Stimulated activated naive B cell treated with anti-CD40 and anti-IgM and Interleukin-4, amounts not matched to agents 10 μg/mL and 1 μg/mL and 100 μg/mL, for 72 hours (primary cell): ENCODE data around the gene REPIN1.
A peak's percentile ranks its signal among the peaks of the same experiment; 100 is the strongest.

Experiments used
- ATAC-seq, 2 donors: fragments of 150-1000 bp; cut with Tn5 transposase; replicated peaks; 2 replicates each; pipeline ENCODE4 v1.10.0; 2021; ENCODE audit warnings: moderate library complexity in 1 of 2
- DNase-seq: peaks from one replicate; pipeline ENCODE4 v3.0.0; 2021
- H3K27ac Mint-ChIP-seq: one replicate; pipeline ENCODE4 v1.8.0; 2022; ENCODE audit warnings: mild to moderate bottlenecking, mixed read lengths
- H3K27me3 Mint-ChIP-seq, 2 donors: one replicate each; pipeline ENCODE4 v1.8.0; 2022; ENCODE audit warnings: mixed read lengths in 2 of 2
- H3K36me3 Mint-ChIP-seq, 2 donors: one replicate each; pipeline ENCODE4 v1.8.0; 2022; ENCODE audit warnings: mixed read lengths in 2 of 2, mild to moderate bottlenecking in 1 of 2
- H3K4me1 Mint-ChIP-seq, 2 donors: one replicate each; pipeline ENCODE4 v1.8.0; 2022; ENCODE audit warnings: mixed read lengths in 2 of 2, mild to moderate bottlenecking in 1 of 2
- H3K4me3 Mint-ChIP-seq, 2 donors: one replicate each; pipeline ENCODE4 v1.8.0; 2022; ENCODE audit warnings: mild to moderate bottlenecking in 2 of 2, mixed read lengths in 2 of 2, moderate library complexity in 1 of 2
- H3K9me3 Mint-ChIP-seq, 2 donors: one replicate each; pipeline ENCODE4 v1.8.0; 2022; ENCODE audit warnings: mixed read lengths in 2 of 2, mild to moderate bottlenecking in 1 of 2

REPIN1 gene

DNA sequence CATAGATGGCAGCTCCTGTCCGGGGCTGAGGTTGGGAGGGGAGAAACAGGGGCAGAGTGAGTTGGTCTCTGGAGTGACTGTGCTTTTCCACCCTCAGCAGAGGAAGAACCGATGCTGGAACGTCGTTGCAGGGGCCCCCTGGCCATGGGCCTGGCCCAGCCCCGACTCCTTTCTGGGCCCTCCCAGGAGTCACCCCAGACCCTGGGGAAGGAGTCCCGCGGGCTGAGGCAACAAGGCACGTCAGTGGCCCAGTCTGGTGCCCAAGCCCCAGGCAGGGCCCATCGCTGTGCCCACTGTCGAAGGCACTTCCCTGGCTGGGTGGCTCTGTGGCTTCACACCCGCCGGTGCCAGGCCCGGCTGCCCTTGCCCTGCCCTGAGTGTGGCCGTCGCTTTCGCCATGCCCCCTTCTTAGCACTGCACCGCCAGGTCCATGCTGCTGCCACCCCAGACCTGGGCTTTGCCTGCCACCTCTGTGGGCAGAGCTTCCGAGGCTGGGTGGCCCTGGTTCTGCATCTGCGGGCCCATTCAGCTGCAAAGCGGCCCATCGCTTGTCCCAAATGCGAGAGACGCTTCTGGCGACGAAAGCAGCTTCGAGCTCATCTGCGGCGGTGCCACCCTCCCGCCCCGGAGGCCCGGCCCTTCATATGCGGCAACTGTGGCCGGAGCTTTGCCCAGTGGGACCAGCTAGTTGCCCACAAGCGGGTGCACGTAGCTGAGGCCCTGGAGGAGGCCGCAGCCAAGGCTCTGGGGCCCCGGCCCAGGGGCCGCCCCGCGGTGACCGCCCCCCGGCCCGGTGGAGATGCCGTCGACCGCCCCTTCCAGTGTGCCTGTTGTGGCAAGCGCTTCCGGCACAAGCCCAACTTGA, 2.7 kb downstream of the REPIN1 start:
- Mint-ChIP-seq H3K27me3 (no peaks in the 10 kb centered on the region), H3K27ac (peak overlapping the region; percentile 81), H3K4me1 (peaks cover 47 to 76% of the 10 kb centered on the region in 2 donors), H3K4me3 (peak overlapping the region in 1 of 2 donors; percentile 96), H3K36me3 (peaks cover 53 to 60% of the 10 kb centered on the region in 2 donors), H3K9me3 (no peaks in the 10 kb centered on the region)
- ATAC-seq (no peak), DNase-seq (no peak)

DNA sequence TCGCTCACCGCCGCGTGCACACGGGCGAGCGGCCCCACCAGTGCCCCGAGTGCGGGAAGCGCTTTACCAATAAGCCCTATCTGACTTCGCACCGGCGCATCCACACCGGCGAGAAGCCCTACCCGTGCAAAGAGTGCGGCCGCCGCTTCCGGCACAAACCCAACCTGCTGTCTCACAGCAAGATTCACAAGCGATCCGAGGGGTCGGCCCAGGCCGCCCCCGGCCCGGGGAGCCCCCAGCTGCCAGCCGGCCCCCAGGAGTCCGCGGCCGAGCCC, 3.3 kb downstream of the REPIN1 start:
- peaks cover 50 to 76% of the 10 kb centered on the region in 2 donors for H3K4me1 Mint-ChIP-seq
- no peak overlapping the region for H3K27ac Mint-ChIP-seq
- peaks cover 53 to 61% of the 10 kb centered on the region in 2 donors for H3K36me3 Mint-ChIP-seq

DNA sequence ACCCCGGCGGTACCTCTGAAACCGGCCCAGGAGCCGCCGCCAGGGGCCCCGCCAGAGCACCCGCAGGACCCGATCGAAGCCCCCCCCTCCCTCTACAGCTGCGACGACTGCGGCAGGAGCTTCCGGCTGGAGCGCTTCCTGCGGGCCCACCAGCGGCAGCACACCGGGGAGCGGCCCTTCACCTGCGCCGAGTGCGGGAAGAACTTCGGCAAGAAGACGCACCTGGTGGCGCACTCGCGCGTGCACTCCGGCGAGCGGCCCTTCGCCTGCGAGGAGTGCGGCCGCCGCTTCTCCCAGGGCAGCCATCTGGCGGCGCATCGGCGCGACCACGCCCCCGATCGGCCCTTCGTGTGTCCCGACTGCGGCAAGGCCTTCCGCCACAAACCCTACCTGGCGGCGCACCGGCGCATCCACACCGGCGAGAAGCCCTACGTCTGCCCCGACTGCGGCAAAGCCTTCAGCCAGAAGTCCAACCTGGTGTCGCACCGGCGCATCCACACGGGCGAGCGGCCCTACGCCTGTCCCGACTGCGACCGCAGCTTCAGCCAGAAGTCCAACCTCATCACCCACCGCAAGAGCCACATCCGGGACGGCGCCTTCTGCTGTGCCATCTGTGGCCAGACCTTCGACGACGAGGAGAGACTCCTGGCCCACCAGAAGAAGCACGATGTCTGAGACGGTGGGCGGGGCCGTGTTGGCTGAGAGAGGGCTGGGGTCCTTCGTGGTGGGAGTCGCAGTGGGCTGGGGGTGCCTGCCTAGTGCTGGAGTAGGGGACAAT, 3.8 kb downstream of the REPIN1 start:
- peak overlapping the region in 1 of 2 donors; percentile 85 for H3K4me3 Mint-ChIP-seq
- DNase-seq, result no peak
- no peaks in the 10 kb centered on the region for H3K9me3 Mint-ChIP-seq
- peaks cover 53 to 61% of the 10 kb centered on the region in 2 donors for H3K36me3 Mint-ChIP-seq
- peaks cover 51 to 76% of the 10 kb centered on the region in 2 donors for H3K4me1 Mint-ChIP-seq
- ATAC-seq, result no peak
- no peaks in the 10 kb centered on the region for H3K27me3 Mint-ChIP-seq
- peak overlapping the region; percentile 70 for H3K27ac Mint-ChIP-seq

More for the DNA sequence above, 3.3 kb downstream of the REPIN1 start:
- no peak for ATAC-seq
- Mint-ChIP-seq H3K27me3 (no peaks in the 10 kb centered on the region), H3K9me3 (no peaks in the 10 kb centered on the region), H3K4me3 (no peak overlapping the region)
- DNase-seq, result no peak

DNA sequence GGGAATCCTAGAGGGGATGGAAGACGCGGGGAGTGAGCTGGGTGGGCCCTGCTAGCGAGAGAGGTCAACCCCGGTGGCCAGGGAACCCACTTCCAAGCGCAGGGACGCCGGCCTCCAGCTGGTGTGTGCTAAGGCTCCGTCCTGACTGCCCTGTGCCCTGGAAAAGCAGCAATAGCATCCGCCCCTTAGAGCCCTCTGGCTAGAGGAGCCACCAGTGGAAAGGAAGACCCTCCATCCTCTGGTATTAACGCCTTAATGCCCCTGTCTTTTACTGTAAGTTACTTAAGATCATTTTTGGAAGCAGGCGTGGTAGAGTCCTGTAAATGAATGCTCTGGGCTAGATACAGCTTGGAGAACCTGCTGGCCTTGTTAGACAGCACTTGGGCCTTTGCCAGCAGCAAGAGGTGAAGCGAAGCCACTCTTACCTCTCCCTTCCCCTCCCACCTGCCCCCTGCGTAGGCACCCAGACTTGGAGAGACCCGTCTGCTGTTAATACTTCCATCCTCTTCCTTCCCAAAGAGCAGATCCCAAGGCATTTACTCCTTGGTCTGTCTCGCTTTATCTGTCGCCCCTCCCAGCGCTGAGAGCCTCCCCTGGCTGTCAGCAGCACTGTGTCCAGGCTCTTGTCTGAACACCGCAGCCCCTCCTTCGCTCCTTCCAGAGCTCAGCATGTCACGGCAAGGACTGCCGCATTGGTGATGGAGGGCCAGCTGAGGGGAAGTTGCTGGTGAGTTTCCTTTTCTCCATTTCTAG, 4.6 kb downstream of the REPIN1 start:
- DNase-seq (no peak), ATAC-seq (no peak)
- Mint-ChIP-seq H3K4me1 (peaks cover 57 to 76% of the 10 kb centered on the region in 2 donors), H3K36me3 (peaks cover 53 to 61% of the 10 kb centered on the region in 2 donors), H3K9me3 (no peaks in the 10 kb centered on the region), H3K27me3 (no peaks in the 10 kb centered on the region), H3K4me3 (peak overlapping the region; percentile 69 to 85), H3K27ac (peak overlapping the region; percentile 88)

DNA sequence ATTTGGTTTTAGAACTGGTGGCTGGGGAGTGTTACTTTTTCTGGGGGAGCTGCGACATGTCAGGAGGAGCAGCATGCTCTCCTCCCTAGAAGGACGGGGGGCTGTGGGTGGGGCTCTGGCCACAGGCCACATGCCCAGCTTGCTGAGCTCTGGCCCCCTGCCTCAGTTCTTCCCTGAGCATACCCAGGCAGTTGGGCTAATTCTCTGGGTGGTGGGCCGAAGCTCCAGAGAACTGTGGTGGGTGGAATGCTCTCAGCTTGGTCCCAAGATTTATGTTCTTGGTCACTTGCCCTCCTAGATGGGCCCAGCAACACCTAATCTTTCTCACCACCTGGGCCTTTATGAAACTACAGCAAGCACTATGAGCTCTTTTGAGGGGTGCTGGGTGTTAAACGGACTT, 5.4 kb downstream of the REPIN1 start:
- H3K27ac Mint-ChIP-seq, result peak overlapping the region; percentile 88
- no peaks in the 10 kb centered on the region for H3K27me3 Mint-ChIP-seq
- H3K4me3 Mint-ChIP-seq, result peak overlapping the region; percentile 30 to 85
- DNase-seq (no peak), ATAC-seq (no peak)
- H3K4me1 Mint-ChIP-seq, result peaks cover 58 to 78% of the 10 kb centered on the region in 2 donors
- no peaks in the 10 kb centered on the region for H3K9me3 Mint-ChIP-seq
- peaks cover 51 to 59% of the 10 kb centered on the region in 2 donors for H3K36me3 Mint-ChIP-seq

DNA sequence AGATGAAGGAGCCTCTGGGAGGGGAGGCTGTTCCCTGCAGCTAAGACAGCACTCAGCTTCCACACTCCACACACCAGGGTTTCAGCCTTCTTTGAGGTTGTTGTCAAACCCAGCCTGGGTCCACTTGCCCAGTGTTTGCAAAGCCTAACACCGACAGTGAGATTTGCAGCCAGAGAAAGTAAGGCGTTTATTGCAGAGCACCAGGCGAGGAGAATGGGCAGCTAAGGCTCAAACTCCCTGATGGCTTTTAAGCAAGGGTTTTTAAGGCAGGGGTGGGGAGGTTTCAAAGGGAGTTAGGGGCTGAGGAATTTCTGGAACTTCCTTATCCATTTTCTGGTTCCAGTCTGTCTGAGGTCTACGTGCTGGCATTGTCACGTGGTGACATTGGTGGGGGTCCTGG, 5.8 kb downstream of the REPIN1 start:
- H3K4me1 Mint-ChIP-seq, result peaks cover 58 to 79% of the 10 kb centered on the region in 2 donors

DNA sequence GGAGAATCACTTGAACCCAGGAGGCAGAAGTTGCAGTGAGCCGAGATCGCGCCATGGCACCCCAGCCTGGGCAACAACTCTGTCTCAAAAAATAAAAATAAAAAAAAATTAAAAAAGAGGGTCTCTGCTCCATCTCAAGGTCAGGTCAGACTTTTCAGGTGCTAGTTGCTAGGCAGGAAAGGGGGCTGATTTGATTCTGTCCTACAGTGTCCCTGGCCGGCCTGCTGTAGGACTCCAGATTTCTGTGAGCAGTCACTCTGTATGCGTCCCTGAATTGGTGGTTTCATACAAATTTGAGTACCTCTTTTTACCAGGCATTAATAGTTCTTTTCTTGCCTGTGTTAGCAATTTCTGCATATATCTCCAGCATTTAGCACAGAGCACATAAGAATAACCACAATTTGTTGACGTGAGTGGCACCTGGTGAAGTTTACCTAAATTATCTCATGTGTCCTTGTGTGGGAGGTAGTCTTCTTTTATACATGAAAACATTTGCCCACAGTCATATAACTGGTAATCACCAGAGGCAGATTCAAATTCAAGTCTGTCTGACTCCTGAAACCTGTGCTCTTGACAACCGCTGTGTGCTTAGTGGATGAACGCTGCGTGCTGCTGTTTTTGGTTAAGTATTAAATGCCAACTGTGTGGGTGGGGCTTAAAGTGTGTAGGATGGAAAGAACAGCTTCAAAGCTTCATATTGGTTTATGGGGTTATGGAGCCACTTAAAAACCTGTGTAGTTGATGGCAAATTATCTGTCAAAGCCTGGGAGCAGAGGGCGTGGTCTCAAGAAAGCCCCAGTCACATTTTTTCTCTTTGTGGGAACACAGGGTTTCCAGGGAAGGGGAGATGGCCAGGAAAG, 7.3 kb downstream of the REPIN1 start:
- peaks cover 60 to 80% of the 10 kb centered on the region in 2 donors for H3K4me1 Mint-ChIP-seq
- ATAC-seq (peak; percentile 38 to 47), DNase-seq (peak; percentile 71)
- no peaks in the 10 kb centered on the region for H3K9me3 Mint-ChIP-seq
- H3K27me3 Mint-ChIP-seq, result no peaks in the 10 kb centered on the region
- peak overlapping the region; percentile 97 for H3K27ac Mint-ChIP-seq
- peaks cover 39 to 47% of the 10 kb centered on the region in 2 donors for H3K36me3 Mint-ChIP-seq
- H3K4me3 Mint-ChIP-seq, result peak overlapping the region; percentile 71

More for the DNA sequence above, 5.8 kb downstream of the REPIN1 start:
- Mint-ChIP-seq H3K36me3 (peaks cover 48 to 54% of the 10 kb centered on the region in 2 donors), H3K4me3 (peak overlapping the region; percentile 28 to 30), H3K27ac (peak overlapping the region; percentile 88), H3K9me3 (no peaks in the 10 kb centered on the region), H3K27me3 (no peaks in the 10 kb centered on the region)
- ATAC-seq (no peak), DNase-seq (no peak)

DNA sequence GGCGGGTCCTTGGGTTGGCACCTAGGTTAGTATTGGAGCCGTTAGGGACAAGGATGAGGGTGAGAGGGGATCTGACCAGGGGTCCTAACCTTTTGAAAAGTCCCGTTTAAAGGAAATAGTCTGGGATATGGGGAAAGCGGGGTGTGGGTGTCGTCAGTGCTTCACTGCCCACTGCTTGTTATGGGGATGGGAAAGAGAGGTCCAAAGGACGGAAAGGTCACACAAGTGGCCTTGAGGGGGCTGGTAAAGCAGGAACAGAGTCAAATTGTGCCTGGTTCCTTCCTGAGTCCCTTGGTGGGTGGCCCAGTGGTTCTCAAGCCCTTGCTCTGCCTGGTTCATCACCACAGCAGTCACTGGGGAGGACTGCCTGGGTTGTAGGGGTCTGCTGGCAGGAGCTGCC, 7.9 kb downstream of the REPIN1 start:
- DNase-seq (no peak), ATAC-seq (no peak)
- no peaks in the 10 kb centered on the region for H3K9me3 Mint-ChIP-seq
- H3K27me3 Mint-ChIP-seq, result no peaks in the 10 kb centered on the region
- peaks cover 64 to 82% of the 10 kb centered on the region in 2 donors for H3K4me1 Mint-ChIP-seq
- peaks cover 39 to 46% of the 10 kb centered on the region in 2 donors for H3K36me3 Mint-ChIP-seq
- peak overlapping the region; percentile 71 for H3K4me3 Mint-ChIP-seq
- H3K27ac Mint-ChIP-seq, result peak overlapping the region; percentile 97

DNA sequence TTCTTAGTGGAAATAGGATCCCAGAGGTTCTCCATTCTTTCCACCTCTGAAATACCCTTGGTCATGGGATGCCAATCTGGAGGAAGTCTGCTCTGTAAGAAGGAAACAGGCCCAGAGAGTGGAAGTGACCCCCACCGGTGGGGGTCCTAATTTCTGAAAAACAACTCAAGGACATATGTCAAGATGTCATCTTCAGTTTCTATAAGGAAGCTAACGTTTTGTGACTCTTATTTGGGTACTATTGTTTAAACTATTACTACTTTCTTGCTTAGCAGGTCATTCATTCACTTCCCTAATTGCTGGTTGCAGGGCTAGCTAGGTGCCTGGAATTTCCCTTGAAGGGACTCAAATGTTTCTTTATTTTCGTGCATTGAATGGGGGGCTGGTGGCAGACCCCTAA, 8.6 kb downstream of the REPIN1 start:
- Mint-ChIP-seq H3K27me3 (no peaks in the 10 kb centered on the region), H3K27ac (peak overlapping the region; percentile 94), H3K9me3 (no peaks in the 10 kb centered on the region), H3K4me1 (peaks cover 70 to 89% of the 10 kb centered on the region in 2 donors), H3K4me3 (peak overlapping the region; percentile 59 to 93), H3K36me3 (peaks cover 39 to 46% of the 10 kb centered on the region in 2 donors)
- DNase-seq (peak; percentile 26), ATAC-seq (peak; percentile 3 to 7)

DNA sequence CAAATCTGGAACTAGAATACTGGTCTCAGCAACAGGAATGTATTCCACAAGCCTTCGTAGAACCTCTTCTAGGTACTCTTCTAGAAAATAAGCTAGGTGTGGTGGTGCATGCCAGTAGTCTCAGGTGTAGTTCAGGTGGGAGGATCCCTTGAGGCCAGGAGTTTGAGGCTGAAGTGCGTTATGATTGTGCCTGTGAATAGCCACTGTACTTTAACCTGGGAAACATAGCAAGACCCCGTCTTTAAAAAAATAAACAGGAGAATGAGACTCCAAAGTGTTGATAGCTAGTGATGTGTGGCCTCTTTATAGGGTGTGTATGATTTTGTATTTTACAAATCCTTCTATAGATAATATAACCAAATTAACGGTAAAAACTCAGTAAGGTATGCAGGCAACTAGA, 9.0 kb downstream of the REPIN1 start:
- ATAC-seq (no peak), DNase-seq (no peak)
- Mint-ChIP-seq H3K4me3 (peak overlapping the region; percentile 59 to 93), H3K36me3 (peaks cover 37 to 46% of the 10 kb centered on the region in 2 donors), H3K9me3 (no peaks in the 10 kb centered on the region), H3K27me3 (no peaks in the 10 kb centered on the region), H3K27ac (peak overlapping the region; percentile 94), H3K4me1 (peaks cover 70 to 90% of the 10 kb centered on the region in 2 donors)

DNA sequence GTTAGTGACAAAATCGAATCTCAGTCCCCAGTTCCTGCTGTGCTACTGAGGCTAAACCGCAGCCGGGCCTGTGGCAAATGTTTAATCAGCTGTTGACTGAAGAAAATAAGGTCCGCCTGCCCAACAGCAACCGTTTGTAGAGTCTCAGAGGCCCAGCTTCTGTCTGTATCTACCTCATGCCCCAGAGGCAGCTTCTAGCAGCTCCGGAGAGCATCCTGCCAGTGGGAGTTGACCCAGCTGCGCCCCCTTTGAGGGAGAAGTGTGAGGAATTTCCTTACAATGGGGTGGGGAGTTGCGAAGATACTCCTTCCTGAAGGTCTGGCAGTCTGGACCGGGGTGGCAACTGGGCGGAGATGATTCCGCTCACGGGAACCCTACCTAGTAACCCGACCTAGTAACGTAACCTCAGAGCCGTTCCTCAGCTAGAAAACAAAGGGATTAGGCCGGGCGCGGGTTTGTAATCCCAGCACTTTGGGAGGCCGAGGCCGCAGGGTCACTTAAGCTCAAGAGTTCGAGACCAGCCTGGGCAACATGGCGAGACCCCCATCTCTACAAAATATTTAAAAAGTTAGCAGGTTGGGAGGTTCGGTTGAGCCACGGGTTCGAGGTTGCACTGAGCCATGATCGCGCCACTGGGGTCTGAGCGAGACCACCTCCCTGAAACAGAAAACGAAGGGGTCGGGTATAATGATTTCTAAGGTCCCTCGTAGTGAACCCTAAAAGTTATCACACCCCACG, 9.7 kb downstream of the REPIN1 start:
- Mint-ChIP-seq H3K27me3 (no peaks in the 10 kb centered on the region), H3K36me3 (peaks cover 32 to 46% of the 10 kb centered on the region in 2 donors), H3K9me3 (no peaks in the 10 kb centered on the region), H3K4me3 (peak overlapping the region; percentile 81 to 93), H3K4me1 (peaks cover 71 to 90% of the 10 kb centered on the region in 2 donors), H3K27ac (peak overlapping the region; percentile 94)
- peak in 1 of 2 donors; percentile 7 for ATAC-seq
- peak; percentile 23 for DNase-seq

DNA sequence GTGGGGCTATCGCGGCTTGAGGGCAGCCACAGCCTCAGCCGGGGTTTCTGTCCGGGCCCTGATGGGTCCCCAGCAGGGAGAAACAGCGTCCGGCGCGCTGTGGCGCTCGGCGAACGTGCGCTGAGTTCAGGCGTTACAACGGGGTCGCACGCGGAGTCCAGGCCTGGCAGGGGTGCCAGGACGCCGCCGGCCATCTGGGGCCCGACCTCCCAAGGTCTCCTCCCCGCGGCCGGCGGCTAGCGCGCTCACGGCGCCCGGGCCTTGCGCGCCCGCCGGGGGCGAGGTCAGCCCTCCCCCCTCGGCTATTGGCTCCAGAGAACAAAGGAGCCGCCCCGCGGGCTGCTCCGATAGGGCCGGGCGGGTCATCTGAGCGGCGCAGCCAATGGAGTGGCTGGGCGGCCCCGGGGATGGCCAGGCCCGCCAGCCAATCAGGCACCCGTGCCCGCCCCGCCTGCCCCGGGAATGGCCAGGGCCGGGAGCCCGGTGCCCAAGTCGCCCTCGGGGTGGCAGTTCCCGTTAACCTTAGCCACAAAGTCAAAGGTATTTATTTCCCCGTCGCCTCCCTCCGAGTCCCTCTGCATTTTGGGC, 10.3 kb downstream of the REPIN1 start, which contains the start of gene ZNF775:
Gene ZNF775 (plus strand): TSS at position 478 of the 588 bp plus-strand sequence. CDS start 9,141 bp downstream, outside the sequence.
- Mint-ChIP-seq H3K36me3 (peaks cover 27 to 41% of the 10 kb centered on the region in 2 donors), H3K4me3 (peak within 1 kb of the TSS; percentile 93), H3K9me3 (no peaks in the 10 kb centered on the region), H3K27ac (peak within 1 kb of the TSS; percentile 95), H3K4me1 (peaks cover 68 to 90% of the 10 kb centered on the region in 2 donors), H3K27me3 (no peaks in the 10 kb centered on the region)
- peak; percentile 76 to 79 for ATAC-seq
- peak; percentile 93 for DNase-seq
